H9 (cell line): ENCODE data around the gene GRIPAP1. TPM values are rescaled to one million over a fixed set of nuclear protein-coding genes. Genes with fewer than 3 reads are reported as not detected.

Experiments used
- DNase-seq: peaks from one replicate; pipeline ENCODE4 v3.0.0-alpha.2; 2017
- H2AFZ ChIP-seq: one replicate; pipeline ENCODE4 v1.6.1; 2013; ENCODE audit warnings: mild to moderate bottlenecking, low read length, control low read depth, moderate library complexity
- H2AK5ac ChIP-seq: 2 replicates; pipeline ENCODE4 v1.6.1; 2013; ENCODE audit warnings: low read length, control low read depth, mixed read lengths; ENCODE audit not compliant: insufficient read length
- H2BK120ac ChIP-seq: one replicate; pipeline ENCODE4 v1.6.1; 2013; ENCODE audit warnings: low read depth, mild to moderate bottlenecking, low read length, control low read depth, inconsistent platforms; ENCODE audit not compliant: poor library complexity, severe bottlenecking
- H2BK12ac ChIP-seq: 2 replicates; pipeline ENCODE4 v1.6.1; 2013; ENCODE audit warnings: low read length, control low read depth, mixed read lengths, low read depth; ENCODE audit not compliant: insufficient read length
- H2BK15ac ChIP-seq: 2 replicates; pipeline ENCODE4 v1.6.1; 2013; ENCODE audit warnings: low read depth, low read length, control low read depth
- H2BK20ac ChIP-seq: one replicate; pipeline ENCODE4 v1.6.1; 2013; ENCODE audit warnings: low read depth, mild to moderate bottlenecking, low read length, control low read depth, inconsistent platforms; ENCODE audit not compliant: poor library complexity, severe bottlenecking
- H2BK5ac ChIP-seq: 2 replicates; pipeline ENCODE4 v1.6.1; 2013; ENCODE audit warnings: low read length, control low read depth, mixed read lengths; ENCODE audit not compliant: insufficient read length
- H3K14ac ChIP-seq: 2 replicates; pipeline ENCODE4 v1.6.1; 2013; ENCODE audit warnings: low read length, control low read depth; ENCODE audit not compliant: insufficient read depth
- H3K18ac ChIP-seq: 2 replicates; pipeline ENCODE4 v1.6.1; 2013; ENCODE audit warnings: low read depth, mild to moderate bottlenecking, mixed read lengths, low read length, control low read depth; ENCODE audit not compliant: insufficient read length
- H3K23ac ChIP-seq: 2 replicates; pipeline ENCODE4 v1.6.1; 2013; ENCODE audit warnings: low read length, control low read depth, mixed read lengths, low read depth; ENCODE audit not compliant: insufficient read length
- H3K23me2 ChIP-seq: 2 replicates; pipeline ENCODE4 v1.6.1; 2013; ENCODE audit warnings: low read depth, mild to moderate bottlenecking, mixed read lengths, low read length, control low read depth; ENCODE audit not compliant: insufficient read length, poor library complexity, severe bottlenecking
- H3K27ac ChIP-seq: 2 replicates; pipeline ENCODE4 v1.5.1; 2013; ENCODE audit warnings: low read length, control low read depth, mixed read lengths, low read depth; ENCODE audit not compliant: insufficient read length
- H3K27me3 ChIP-seq: 2 replicates; pipeline ENCODE4 v1.6.1; 2013; ENCODE audit warnings: low read length, control low read depth, inconsistent platforms; ENCODE audit not compliant: insufficient read depth
- H3K4ac ChIP-seq: 2 replicates; pipeline ENCODE4 v1.6.1; 2013; ENCODE audit warnings: low read depth, mild to moderate bottlenecking, control low read depth, inconsistent platforms, low read length, moderate library complexity
- H3K4me1 ChIP-seq: 2 replicates; pipeline ENCODE4 v1.6.1; 2013; ENCODE audit warnings: low read length, control low read depth, inconsistent platforms; ENCODE audit not compliant: insufficient read depth
- H3K4me2 ChIP-seq: 2 replicates; pipeline ENCODE4 v1.6.1; 2013; ENCODE audit warnings: low read length, control low read depth, mixed read lengths; ENCODE audit not compliant: insufficient read length, insufficient read depth
- H3K56ac ChIP-seq: 2 replicates; pipeline ENCODE4 v1.6.1; 2013; ENCODE audit warnings: low read depth, mild to moderate bottlenecking, mixed read lengths, low read length, control low read depth; ENCODE audit not compliant: insufficient read length
- H3K79me1 ChIP-seq: 2 replicates; pipeline ENCODE4 v1.6.1; 2013; ENCODE audit warnings: low read depth, mild to moderate bottlenecking, moderate library complexity, low read length, control low read depth, inconsistent platforms; ENCODE audit not compliant: insufficient read depth, poor library complexity, severe bottlenecking
- H3K79me2 ChIP-seq: 2 replicates; pipeline ENCODE4 v1.6.1; 2013; ENCODE audit warnings: low read length, control low read depth, inconsistent platforms; ENCODE audit not compliant: insufficient read depth
- H3K9ac ChIP-seq: 2 replicates; pipeline ENCODE4 v1.6.1; 2013; ENCODE audit warnings: low read length, control low read depth, mixed read lengths; ENCODE audit not compliant: insufficient read length; ENCODE audit errors: extremely low read depth
- H3K9me3 ChIP-seq: one replicate; pipeline ENCODE4 v1.6.1; 2013; ENCODE audit warnings: low read depth, low read length, inconsistent platforms; ENCODE audit not compliant: control insufficient read depth
- H3T11ph ChIP-seq: one replicate; pipeline ENCODE4 v1.6.1; 2013; ENCODE audit warnings: mild to moderate bottlenecking, low read length, control low read depth, inconsistent platforms
- H4K20me1 ChIP-seq: one replicate; pipeline ENCODE4 v1.6.1; 2013; ENCODE audit not compliant: control insufficient read depth, insufficient read length, insufficient read depth
- H4K5ac ChIP-seq: 2 replicates; pipeline ENCODE4 v1.6.1; 2013; ENCODE audit warnings: low read depth, mild to moderate bottlenecking, mixed read lengths, low read length, control low read depth; ENCODE audit not compliant: insufficient read length
- H4K8ac ChIP-seq: replicated peaks from 2 replicates; pipeline ENCODE4 v1.6.1; 2013; ENCODE audit warnings: low read length, control low read depth, mixed read lengths, low read depth; ENCODE audit not compliant: insufficient read length
- H4K91ac ChIP-seq: 2 replicates; pipeline ENCODE4 v1.6.1; 2013; ENCODE audit warnings: low read depth, mild to moderate bottlenecking, moderate library complexity, mixed read lengths, low read length, control low read depth; ENCODE audit not compliant: insufficient read length
- H3K27ac Mint-ChIP-seq, 3 experiments: 2 replicates in 2 of 3; 3 replicates in 1 of 3; pipeline ENCODE4 v1.8.0; 2020 to 2021; ENCODE audit warnings: mixed read lengths in 3 of 3, mild to moderate bottlenecking in 1 of 3, moderate library complexity in 1 of 3
- H3K27me3 Mint-ChIP-seq: 2 replicates; pipeline ENCODE4 v1.8.0; 2021; ENCODE audit warnings: low read depth, mild to moderate bottlenecking, moderate library complexity, mixed read lengths
- H3K36me3 Mint-ChIP-seq, 3 experiments: 2 replicates in 2 of 3; 3 replicates in 1 of 3; pipeline ENCODE4 v1.8.0; 2020 to 2021; ENCODE audit warnings: low read depth in 3 of 3, mixed read lengths in 3 of 3; ENCODE audit not compliant: insufficient read depth in 1 of 3
- H3K4me1 Mint-ChIP-seq, 2 experiments: 2 replicates each; pipeline ENCODE4 v1.8.0; 2020; ENCODE audit warnings: mixed read lengths in 2 of 2
- H3K4me3 Mint-ChIP-seq, 2 experiments: 2 replicates in 1 of 2; 3 replicates in 1 of 2; pipeline ENCODE4 v1.8.0; 2020 to 2021; ENCODE audit warnings: mild to moderate bottlenecking in 2 of 2, mixed read lengths in 2 of 2, moderate library complexity in 1 of 2
- H3K9me3 Mint-ChIP-seq, 2 experiments: 2 replicates in 1 of 2; 3 replicates in 1 of 2; pipeline ENCODE4 v1.8.0; 2020; ENCODE audit warnings: mild to moderate bottlenecking in 2 of 2, mixed read lengths in 2 of 2, moderate library complexity in 1 of 2
- CTCF ChIP-seq: fragments of 200-600 bp; sonication (generic); conservative IDR thresholded peaks from 3 replicates; pipeline ENCODE4 v1.8.0; 2021; ENCODE audit warnings: antibody characterized with exemption, mild to moderate bottlenecking
- WGBS: extraction: QIAGEN DNeasy Blood & Tissue Kit; methylation state at CpG from one replicate; pipeline ENCODE4 v1.1.7; 2013; ENCODE audit warnings: missing lambda C conversion rate, low lambda C conversion rate, mixed read lengths; ENCODE audit not compliant: insufficient read length; ENCODE audit errors: extremely low coverage; 5-methylcytosine and 5-hydroxymethylcytosine counted together
- total RNA-seq: library from RNA; stranded (reverse); gene quantifications from 2 replicates; pipeline ENCODE4 v1.2.1, GENCODE V29; 2021

GRIPAP1 gene
- total RNA-seq, 1 experiment from 2014 or later = 71.8 TPM

- peak; percentile 37 for DNase-seq
- WGBS = no CpG with 5 or more reads among the region's 6 CpGs
- H3K4me1 Mint-ChIP-seq = peaks cover 0 to 8% of the 10 kb centered on the region in 2 experiments; a peak in 2 of 4 replicates
- no peaks in the 10 kb centered on the region for H3K9me3 ChIP-seq
- no peak overlapping the region for H2BK120ac ChIP-seq
- H2BK15ac ChIP-seq = no peak overlapping the region
- no peak overlapping the region for H3K23ac ChIP-seq
- no peak overlapping the region for H3T11ph ChIP-seq
- H4K5ac ChIP-seq = no peak overlapping the region
- no peak overlapping the region for H3K27ac ChIP-seq
- no peak overlapping the region for H4K8ac ChIP-seq
- peaks cover 77 to 81% of the 10 kb centered on the region in 2 experiments for H3K9me3 Mint-ChIP-seq
- no peak overlapping the region for H2AFZ ChIP-seq
- H3K14ac ChIP-seq = no peak overlapping the region
- no peak overlapping the region for H3K18ac ChIP-seq
- H3K4me3 Mint-ChIP-seq = no peak overlapping the region
- H3K4me2 ChIP-seq = no peak overlapping the region
- no peak overlapping the region for H2AK5ac ChIP-seq
- no peak for TF ChIP-seq CTCF
- no peaks in the 10 kb centered on the region; the same call in 1 of the 2 replicates for H3K27me3 Mint-ChIP-seq
- no peaks in the 10 kb centered on the region for H3K27me3 ChIP-seq
- no peak overlapping the region for H2BK20ac ChIP-seq
- H3K9ac ChIP-seq = no peak overlapping the region
- peaks cover 54 to 77% (median 77%) of the 10 kb centered on the region in 3 experiments for H3K36me3 Mint-ChIP-seq
- no peak overlapping the region for H3K27ac Mint-ChIP-seq
- H3K79me1 ChIP-seq = peaks cover 2% of the 10 kb centered on the region
- no peak overlapping the region for H3K4ac ChIP-seq
- no peaks in the 10 kb centered on the region for H3K4me1 ChIP-seq
- no peak overlapping the region for H2BK5ac ChIP-seq
- no peak overlapping the region for H2BK12ac ChIP-seq
- no peak overlapping the region for H3K56ac ChIP-seq
- H3K23me2 ChIP-seq = no peaks in the 10 kb centered on the region
- H3K79me2 ChIP-seq = peaks cover 2% of the 10 kb centered on the region; the same call in 1 of the 2 replicates
- H4K20me1 ChIP-seq = peaks cover 2% of the 10 kb centered on the region
- H4K91ac ChIP-seq = no peak overlapping the region
These were observed 5.1 kb downstream of the GRIPAP1 start for GRCh38 chrX:48996969-48997368.
